ENCODE results near the gene INPPL1.
"Not testable (repeated sequence)": the region's sequence is repeated elsewhere in the genome, so short reads cannot be mapped to it uniquely, and the experiment has no call there.

INPPL1 gene

GRCh38 chr11:72244361-72245262 lies 20.0 kb downstream of the INPPL1 start:
- no peak for DNase-seq

- no peak for DNase-seq
Measured at GRCh38 chr11:72245263-72245816, 20.8 kb downstream of the INPPL1 start.

- no peak for DNase-seq
Measured at GRCh38 chr11:72247584-72247983, 23.0 kb downstream of the INPPL1 start.

GRCh38 chr11:72249961-72250360 lies 25.4 kb downstream of the INPPL1 start:
- no peak for DNase-seq

- DNase-seq, result no peak
Measured at GRCh38 chr11:72250661-72251464, 26.3 kb downstream of the INPPL1 start.

GRCh38 chr11:72251614-72252013 lies 27.0 kb downstream of the INPPL1 start:
- DNase-seq, result no peak

GRCh38 chr11:72253392-72253791 lies 28.8 kb downstream of the INPPL1 start:
- no peak for DNase-seq

- no peak for DNase-seq
Measured at GRCh38 chr11:72254299-72254993, 29.9 kb downstream of the INPPL1 start.

GRCh38 chr11:72257570-72257969 lies 33.0 kb downstream of the INPPL1 start:
- DNase-seq, result no peak

GRCh38 chr11:72259490-72259889 lies 34.9 kb downstream of the INPPL1 start:
- DNase-seq, result no peak

- DNase-seq, result no peak
Measured at GRCh38 chr11:72260574-72260973, 36.0 kb downstream of the INPPL1 start.

GRCh38 chr11:72263361-72263760 lies 38.8 kb downstream of the INPPL1 start:
- no peak for DNase-seq

GRCh38 chr11:72265951-72266350 lies 41.4 kb downstream of the INPPL1 start:
- DNase-seq, result no peak

- not testable (repeated sequence) for DNase-seq
Measured at GRCh38 chr11:72266960-72267359, 42.4 kb downstream of the INPPL1 start.

- DNase-seq, result no peak
Measured at GRCh38 chr11:72267956-72268617, 43.5 kb downstream of the INPPL1 start.

- no peak for DNase-seq
Measured at GRCh38 chr11:72271980-72272379, 47.4 kb downstream of the INPPL1 start.

GRCh38 chr11:72274435-72274834 lies 49.9 kb downstream of the INPPL1 start:
- no peak for DNase-seq

GRCh38 chr11:72278905-72279304 lies 54.3 kb downstream of the INPPL1 start:
- no peak for DNase-seq

GRCh38 chr11:72280037-72280436 lies 55.5 kb downstream of the INPPL1 start:
- DNase-seq, result no peak

GRCh38 chr11:72280726-72281315 lies 56.3 kb downstream of the INPPL1 start:
- DNase-seq, result no peak

GRCh38 chr11:72283947-72284346 lies 59.4 kb downstream of the INPPL1 start:
- no peak for DNase-seq

- no peak for DNase-seq
Measured at GRCh38 chr11:72287293-72287692, 62.7 kb downstream of the INPPL1 start.

Data from NCI-H2171 treated with DMSO at 0.1 percent for 48 hours (cell line).